Thoracic aorta (tissue), 2 donors: ENCODE measurements around the gene CEBPA. TPM values are rescaled to one million over a fixed set of nuclear protein-coding genes. Genes with fewer than 3 reads are reported as not detected.

Experiments used
- ATAC-seq: fragments of 150-250 bp; one replicate; pipeline ENCODE4 v1.8.0; 2017; ENCODE audit warnings: low read depth; ENCODE audit not compliant: insufficient number of reproducible peaks, low FRiP score
- DNase-seq: peaks from one replicate; pipeline ENCODE4 v3.0.0-alpha.2; 2020; ENCODE audit warnings: low spot score
- H3K27ac ChIP-seq, 2 donors: fragments of 200-600 bp; sonication (generic); 1 replicate in 1 of 2; 2 replicates in 1 of 2; pipeline ENCODE4 v1.5.1; 2016; ENCODE audit warnings: mild to moderate bottlenecking in 2 of 2, moderate library complexity in 2 of 2
- H3K27me3 ChIP-seq: fragments of 200-600 bp; sonication (generic); replicated peaks from 2 replicates; pipeline ENCODE4 v1.6.0; 2016; ENCODE audit warnings: mild to moderate bottlenecking; ENCODE audit not compliant: insufficient read depth
- H3K36me3 ChIP-seq: fragments of 200-600 bp; sonication (generic); one replicate; pipeline ENCODE4 v1.5.1; 2016
- H3K4me1 ChIP-seq, 2 donors: fragments of 200-600 bp; sonication (generic); 1 replicate in 1 of 2; 2 replicates in 1 of 2; pipeline versions ENCODE4 v1.5.1 to v1.6.0; 2016; ENCODE audit warnings: low read depth in 2 of 2, mild to moderate bottlenecking in 1 of 2; ENCODE audit not compliant: control insufficient read depth in 1 of 2
- H3K4me3 ChIP-seq: fragments of 200-600 bp; sonication (generic); 2 replicates; pipeline ENCODE4 v1.5.1; 2016; ENCODE audit warnings: mild to moderate bottlenecking
- H3K9me3 ChIP-seq: fragments of 200-600 bp; sonication (generic); 2 replicates; pipeline ENCODE4 v1.5.1; 2016
- total RNA-seq, 2 donors: library from RNA; depleted of rRNA; stranded (reverse); fragments of >200 nt; gene quantifications; one replicate each; pipeline versions ENCODE4 v1.1.0 to v1.2.3, GENCODE V29; 2016
- TF ChIP-seq, protein P1 (sequence below): fragments of 200-600 bp; sonication (generic); IDR thresholded peaks from one replicate; pipeline ENCODE4 v1.5.1; 2019; ENCODE audit warnings: antibody characterized with exemption

The CEBPA gene
- total RNA-seq, 2 donors from 2014 or later: 4.7 to 4.9 TPM

- no peaks in the 10 kb centered on the region for H3K9me3 ChIP-seq
- TF ChIP-seq, protein P1, sequence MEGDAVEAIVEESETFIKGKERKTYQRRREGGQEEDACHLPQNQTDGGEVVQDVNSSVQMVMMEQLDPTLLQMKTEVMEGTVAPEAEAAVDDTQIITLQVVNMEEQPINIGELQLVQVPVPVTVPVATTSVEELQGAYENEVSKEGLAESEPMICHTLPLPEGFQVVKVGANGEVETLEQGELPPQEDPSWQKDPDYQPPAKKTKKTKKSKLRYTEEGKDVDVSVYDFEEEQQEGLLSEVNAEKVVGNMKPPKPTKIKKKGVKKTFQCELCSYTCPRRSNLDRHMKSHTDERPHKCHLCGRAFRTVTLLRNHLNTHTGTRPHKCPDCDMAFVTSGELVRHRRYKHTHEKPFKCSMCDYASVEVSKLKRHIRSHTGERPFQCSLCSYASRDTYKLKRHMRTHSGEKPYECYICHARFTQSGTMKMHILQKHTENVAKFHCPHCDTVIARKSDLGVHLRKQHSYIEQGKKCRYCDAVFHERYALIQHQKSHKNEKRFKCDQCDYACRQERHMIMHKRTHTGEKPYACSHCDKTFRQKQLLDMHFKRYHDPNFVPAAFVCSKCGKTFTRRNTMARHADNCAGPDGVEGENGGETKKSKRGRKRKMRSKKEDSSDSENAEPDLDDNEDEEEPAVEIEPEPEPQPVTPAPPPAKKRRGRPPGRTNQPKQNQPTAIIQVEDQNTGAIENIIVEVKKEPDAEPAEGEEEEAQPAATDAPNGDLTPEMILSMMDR: no peak
- H3K27ac ChIP-seq: no peak overlapping the region
- H3K4me1 ChIP-seq: no peaks in the 10 kb centered on the region
- ATAC-seq (no peak), DNase-seq (no peak)
- no peak overlapping the region for H3K4me3 ChIP-seq
- H3K36me3 ChIP-seq: no peaks in the 10 kb centered on the region
- H3K27me3 ChIP-seq: no peaks in the 10 kb centered on the region
Measured at GRCh38 chr19:33255781-33256180, 46.6 kb downstream of the CEBPA start.

GRCh38 chr19:33254245-33254824 is 48.0 kb downstream of the CEBPA start:
- no peaks in the 10 kb centered on the region for H3K27me3 ChIP-seq
- H3K9me3 ChIP-seq: no peaks in the 10 kb centered on the region
- H3K27ac ChIP-seq: no peak overlapping the region
- H3K36me3 ChIP-seq: no peaks in the 10 kb centered on the region
- DNase-seq (no peak), ATAC-seq (no peak)
- no peaks in the 10 kb centered on the region for H3K4me1 ChIP-seq
- TF ChIP-seq, protein P1: no peak
- H3K4me3 ChIP-seq: no peak overlapping the region

- DNase-seq: no peak
Measured at GRCh38 chr19:33252971-33253370, 49.4 kb downstream of the CEBPA start.

GRCh38 chr19:33252418-33252962 is 49.8 kb downstream of the CEBPA start:
- Histone ChIP-seq H3K36me3 (no peaks in the 10 kb centered on the region), H3K27me3 (no peaks in the 10 kb centered on the region), H3K27ac (no peak overlapping the region), H3K4me1 (no peaks in the 10 kb centered on the region), H3K4me3 (no peak overlapping the region), H3K9me3 (no peaks in the 10 kb centered on the region)
- no peak for DNase-seq
- no peak for ATAC-seq
- TF ChIP-seq, protein P1: no peak

More at GRCh38 chr19:33252971-33253370, 49.4 kb downstream of the CEBPA start:
- TF ChIP-seq, protein P1: no peak
- H3K4me1 ChIP-seq: no peaks in the 10 kb centered on the region
- no peak for ATAC-seq
- H3K4me3 ChIP-seq: no peak overlapping the region
- H3K27ac ChIP-seq: no peak overlapping the region
- no peaks in the 10 kb centered on the region for H3K27me3 ChIP-seq
- no peaks in the 10 kb centered on the region for H3K9me3 ChIP-seq
- no peaks in the 10 kb centered on the region for H3K36me3 ChIP-seq

DNA sequence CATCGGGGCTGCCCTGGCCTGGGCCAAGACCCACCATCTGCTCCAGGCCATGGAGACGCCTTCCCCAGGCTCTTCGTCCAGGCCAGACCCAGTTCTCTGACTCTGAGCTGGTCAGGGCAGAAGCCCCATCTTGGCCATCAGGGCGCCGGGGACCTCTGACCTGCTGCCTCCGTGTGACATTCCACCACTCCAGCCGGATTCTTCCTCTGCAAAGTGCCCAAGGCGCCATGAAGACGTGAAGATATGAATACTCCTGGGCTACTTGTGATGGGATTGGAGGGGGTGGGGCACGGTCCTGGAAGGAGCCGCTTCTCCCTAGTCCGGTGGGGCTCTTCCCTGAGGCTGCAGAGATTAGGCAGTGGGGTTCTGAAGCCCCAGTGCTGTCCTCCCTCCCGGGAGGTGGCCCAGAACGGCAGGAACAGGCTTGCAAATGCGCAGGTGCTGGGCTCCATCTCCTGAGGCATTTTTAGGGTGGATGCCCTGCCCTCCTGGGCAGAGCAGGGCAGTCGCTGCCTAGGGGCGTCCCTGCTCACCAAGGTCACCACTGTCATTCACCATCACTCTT is 50.7 kb downstream of the CEBPA start:
- H3K36me3 ChIP-seq: no peaks in the 10 kb centered on the region
- H3K27ac ChIP-seq: no peak overlapping the region
- TF ChIP-seq, protein P1: no peak
- H3K4me1 ChIP-seq: no peaks in the 10 kb centered on the region
- no peak overlapping the region for H3K4me3 ChIP-seq
- H3K9me3 ChIP-seq: no peaks in the 10 kb centered on the region
- no peak for ATAC-seq
- H3K27me3 ChIP-seq: no peaks in the 10 kb centered on the region
- DNase-seq: no peak
